IMR-90 (cell line): ENCODE data around the gene HOXC5. TPM values are rescaled to one million over a fixed set of nuclear protein-coding genes. Genes with fewer than 3 reads are reported as not detected.

Experiments
- ATAC-seq: fragments of 200-7000 bp; cut with Tn5 transposase; 2 replicates; pipeline ENCODE4 v1.9.1; 2020; ENCODE audit warnings: low read depth, mild to moderate bottlenecking, moderate library complexity
- BruUV-seq: library from RNA; stranded (reverse); fragments of 400-500 nt; replicated peaks from 2 replicates; lab custom pipeline; 2021; lab: Mats Ljungman, UMichigan
- CTCF ChIA-PET: fragments of 300-600 bp; formaldehyde crosslinking; extraction: SDS; loops from one replicate; lab custom pipeline; 2021; ENCODE audit warnings: antibody characterized with exemption; lab: Yijun Ruan, JAX
- POLR2A ChIA-PET: fragments of 300-600 bp; sonication (Branson Sonifier 250); formaldehyde crosslinking; loops from one replicate; lab custom pipeline; 2022; ENCODE audit warnings: antibody characterized with exemption; ENCODE audit not compliant: unreplicated experiment; lab: Charles Lee
- DNase-seq: peaks from one replicate; pipeline ENCODE4 v3.0.0; 2013
- H2AFZ ChIP-seq: replicated peaks from 2 replicates; pipeline ENCODE3; 2013; ENCODE audit warnings: low read length, mild to moderate bottlenecking; ENCODE audit not compliant: poor library complexity
- H2AK5ac ChIP-seq: 2 replicates; pipeline ENCODE4 v1.6.1; 2013; ENCODE audit warnings: low read depth, low read length, inconsistent platforms
- H2AK9ac ChIP-seq: replicated peaks from 2 replicates; pipeline ENCODE3; 2013; ENCODE audit warnings: mild to moderate bottlenecking, low read depth, low read length, moderate library complexity; ENCODE audit not compliant: poor library complexity
- H2BK120ac ChIP-seq: 2 replicates; pipeline ENCODE4 v1.6.1; 2013; ENCODE audit warnings: low read depth, low read length, inconsistent platforms
- H2BK15ac ChIP-seq: 3 replicates; pipeline ENCODE4 v1.6.1; 2013; ENCODE audit warnings: low read depth, low read length, inconsistent platforms
- H2BK20ac ChIP-seq: 2 replicates; pipeline ENCODE4 v1.6.1; 2013; ENCODE audit warnings: low read depth, mild to moderate bottlenecking, inconsistent platforms, low read length, moderate library complexity
- H2BK5ac ChIP-seq: 2 replicates; pipeline ENCODE4 v1.6.1; 2013; ENCODE audit warnings: mild to moderate bottlenecking, low read depth, low read length, inconsistent platforms; ENCODE audit not compliant: poor library complexity, severe bottlenecking
- H3K14ac ChIP-seq: replicated peaks from 2 replicates; pipeline ENCODE4 v1.6.1; 2013; ENCODE audit warnings: low read depth, low read length, inconsistent platforms
- H3K18ac ChIP-seq: 2 replicates; pipeline ENCODE4 v1.6.1; 2013; ENCODE audit warnings: low read depth, low read length, control low read depth
- H3K23ac ChIP-seq: 2 replicates; pipeline ENCODE4 v1.6.1; 2013; ENCODE audit warnings: low read depth, low read length, inconsistent platforms
- H3K27ac ChIP-seq: 2 replicates; pipeline ENCODE4 v1.5.1; 2013; ENCODE audit warnings: mild to moderate bottlenecking, control low read depth, low read length; ENCODE audit not compliant: insufficient read depth
- H3K27me3 ChIP-seq: 2 replicates; pipeline ENCODE4 v1.6.1; 2013; ENCODE audit warnings: low read length; ENCODE audit not compliant: control insufficient read depth, insufficient read depth
- H3K36me3 ChIP-seq: 2 replicates; pipeline ENCODE4 v1.6.1; 2013; ENCODE audit warnings: low read length, mixed read lengths; ENCODE audit not compliant: control insufficient read depth, insufficient read depth
- H3K4ac ChIP-seq: 2 replicates; pipeline ENCODE4 v1.6.1; 2013; ENCODE audit warnings: low read depth, low read length, inconsistent platforms
- H3K4me1 ChIP-seq: 2 replicates; pipeline ENCODE4 v1.6.1; 2013; ENCODE audit warnings: low read length, mixed read lengths; ENCODE audit not compliant: control insufficient read depth, insufficient read depth
- H3K4me2 ChIP-seq: 2 replicates; pipeline ENCODE4 v1.6.1; 2013; ENCODE audit warnings: low read depth, mild to moderate bottlenecking, control low read depth, low read length, moderate library complexity
- H3K4me3 ChIP-seq: 2 replicates; pipeline ENCODE4 v1.5.1; 2013; ENCODE audit warnings: low read depth, mild to moderate bottlenecking, control low read depth, low read length, moderate library complexity; ENCODE audit not compliant: insufficient read depth
- H3K56ac ChIP-seq: 2 replicates; pipeline ENCODE4 v1.6.1; 2013; ENCODE audit warnings: low read length, inconsistent platforms; ENCODE audit not compliant: insufficient read depth; ENCODE audit errors: extremely low read depth
- H3K79me1 ChIP-seq, 2 experiments: 2 replicates each; pipeline ENCODE4 v1.6.1; 2013; ENCODE audit warnings: low read length in 2 of 2, inconsistent platforms in 1 of 2, low read depth in 1 of 2
- H3K9ac ChIP-seq: 2 replicates; pipeline ENCODE4 v1.6.1; 2013; ENCODE audit warnings: low read depth, low read length, control low read depth
- H3K9me1 ChIP-seq: 2 replicates; pipeline ENCODE4 v1.6.1; 2013; ENCODE audit warnings: low read length, inconsistent platforms; ENCODE audit not compliant: insufficient read depth
- H3K9me3 ChIP-seq: 2 replicates; pipeline ENCODE4 v1.6.1; 2013; ENCODE audit warnings: low read length; ENCODE audit not compliant: control insufficient read depth, insufficient read depth
- H4K20me1 ChIP-seq: 2 replicates; pipeline ENCODE4 v1.6.1; 2013; ENCODE audit warnings: low read length, inconsistent platforms; ENCODE audit not compliant: insufficient read depth
- H4K5ac ChIP-seq: 2 replicates; pipeline ENCODE4 v1.6.1; 2013; ENCODE audit warnings: mild to moderate bottlenecking, low read depth, low read length, control low read depth
- H4K8ac ChIP-seq, 2 experiments: 2 replicates each; pipeline ENCODE4 v1.6.1; 2013; ENCODE audit warnings: low read depth in 2 of 2, low read length in 2 of 2, control low read depth in 1 of 2, inconsistent platforms in 1 of 2
- H4K91ac ChIP-seq: 2 replicates; pipeline ENCODE4 v1.6.1; 2013; ENCODE audit warnings: low read depth, low read length, inconsistent platforms; ENCODE audit not compliant: insufficient read depth
- BHLHE40 ChIP-seq: fragments of 150-350 bp; IDR thresholded peaks from 2 replicates; pipeline ENCODE4 v1.6.1; 2016; ENCODE audit warnings: mild to moderate bottlenecking, low read depth, low read length
- CEBPB ChIP-seq: IDR thresholded peaks from 2 replicates; pipeline ENCODE4 v1.6.1; 2012; ENCODE audit warnings: low read depth, low read length, improper control_type of control experiment
- CHD1 ChIP-seq: IDR thresholded peaks from 2 replicates; pipeline ENCODE4 v1.6.1; 2012; ENCODE audit warnings: low read depth, low read length, improper control_type of control experiment
- FOS ChIP-seq: fragments of 150-350 bp; IDR thresholded peaks from 2 replicates; pipeline ENCODE4 v1.6.1; 2016; ENCODE audit warnings: low read depth, low read length
- MAFK ChIP-seq: IDR thresholded peaks from 2 replicates; pipeline ENCODE4 v1.6.1; 2012; ENCODE audit warnings: low read depth, low read length, improper control_type of control experiment
- MAZ ChIP-seq: IDR thresholded peaks from 2 replicates; pipeline ENCODE4 v1.6.1; 2012; ENCODE audit warnings: low read depth, mild to moderate bottlenecking, low read length, improper control_type of control experiment, moderate library complexity, borderline replicate concordance
- MXI1 ChIP-seq: IDR thresholded peaks from 2 replicates; pipeline ENCODE4 v1.6.1; 2012; ENCODE audit warnings: low read depth, mild to moderate bottlenecking, low read length, moderate library complexity, borderline replicate concordance
- NFE2L2 ChIP-seq: fragments of 150-350 bp; IDR thresholded peaks from 2 replicates; pipeline ENCODE4 v1.6.1; 2016; ENCODE audit warnings: low read depth, mild to moderate bottlenecking, low read length
- POLR2A ChIP-seq: IDR thresholded peaks from 2 replicates; pipeline ENCODE4 v1.6.1; 2012; ENCODE audit warnings: mild to moderate bottlenecking, low read depth, low read length
- RAD21 ChIP-seq: IDR thresholded peaks from 2 replicates; pipeline ENCODE4 v1.6.1; 2012; ENCODE audit warnings: low read length, improper control_type of control experiment
- RCOR1 ChIP-seq: IDR thresholded peaks from 2 replicates; pipeline ENCODE4 v1.6.1; 2012; ENCODE audit warnings: mild to moderate bottlenecking, low read length, improper control_type of control experiment; ENCODE audit not compliant: insufficient replicate concordance
- RFX5 ChIP-seq: IDR thresholded peaks from 2 replicates; pipeline ENCODE4 v1.8.0; 2012; ENCODE audit warnings: low read depth, mild to moderate bottlenecking, low read length, moderate library complexity
- SMC3 ChIP-seq: fragments of 150-350 bp; IDR thresholded peaks from 2 replicates; pipeline ENCODE4 v1.6.1; 2016; ENCODE audit warnings: low read depth, mild to moderate bottlenecking, antibody characterized with exemption, low read length, moderate library complexity
- WGBS, 2 experiments: methylation state at CpG; one replicate each; pipeline versions ENCODE4 v1.1.5 to v1.1.7; 2013; ENCODE audit warnings: missing lambda C conversion rate in 2 of 2; ENCODE audit not compliant: insufficient read length in 1 of 2; ENCODE audit errors: extremely low coverage in 2 of 2; 5-methylcytosine and 5-hydroxymethylcytosine counted together
- dilution Hi-C: fragments of 300-500 bp; cut with HindIII; formaldehyde crosslinking; loops from one replicate; pipeline ENCODE4 v1.14.3; 2018; ENCODE audit warnings: low sequenced_read_pairs; ENCODE audit not compliant: unreplicated experiment
- in situ Hi-C: fragments of 300-500 bp; cut with MboI; formaldehyde crosslinking; loops from 3 replicates; pipeline ENCODE4 v1.14.3; 2019; ENCODE audit warnings: low sequenced_read_pairs, inconsistent platforms, mixed read lengths
- intact Hi-C: fragments of 100-400 bp; cut with micrococcal nuclease; formaldehyde crosslinking; loops from 2 replicates; pipeline ENCODE4 v1.10.0; 2022
- polyA plus RNA-seq, 3 experiments: library from polyadenylated mRNA; depleted of rRNA; stranded (reverse); fragments of >200 nt; gene quantifications; 2 replicates each; pipeline ENCODE4 v1.2.3, GENCODE V29; 2012; ENCODE audit warnings: low replicate concordance in 1 of 3
- total RNA-seq: library from RNA; depleted of rRNA; stranded (reverse); fragments of >200 nt; gene quantifications from 2 replicates; pipeline ENCODE4 v1.2.3, GENCODE V29; 2012
- TF ChIP-seq, protein P1 (sequence below): fragments of 150-350 bp; IDR thresholded peaks from 2 replicates; pipeline ENCODE4 v1.6.1; 2017; ENCODE audit warnings: mild to moderate bottlenecking, antibody characterized with exemption, low read length, low read depth
- TF ChIP-seq, protein P2 (sequence below): fragments of 150-350 bp; IDR thresholded peaks from 2 replicates; pipeline ENCODE4 v1.6.1; 2016; ENCODE audit warnings: low read depth, mild to moderate bottlenecking, low read length, moderate library complexity, borderline replicate concordance
- TF ChIP-seq, protein P3 (sequence below): conservative IDR thresholded peaks from 2 replicates; pipeline ENCODE4 v1.5.1; 2012; ENCODE audit warnings: mild to moderate bottlenecking, low read depth, low read length, improper control_type of control experiment

The HOXC5 gene
- total and polyA plus RNA-seq, 2 of the 4 experiments (the other 2 are of a cell fraction): not detected

DNA sequence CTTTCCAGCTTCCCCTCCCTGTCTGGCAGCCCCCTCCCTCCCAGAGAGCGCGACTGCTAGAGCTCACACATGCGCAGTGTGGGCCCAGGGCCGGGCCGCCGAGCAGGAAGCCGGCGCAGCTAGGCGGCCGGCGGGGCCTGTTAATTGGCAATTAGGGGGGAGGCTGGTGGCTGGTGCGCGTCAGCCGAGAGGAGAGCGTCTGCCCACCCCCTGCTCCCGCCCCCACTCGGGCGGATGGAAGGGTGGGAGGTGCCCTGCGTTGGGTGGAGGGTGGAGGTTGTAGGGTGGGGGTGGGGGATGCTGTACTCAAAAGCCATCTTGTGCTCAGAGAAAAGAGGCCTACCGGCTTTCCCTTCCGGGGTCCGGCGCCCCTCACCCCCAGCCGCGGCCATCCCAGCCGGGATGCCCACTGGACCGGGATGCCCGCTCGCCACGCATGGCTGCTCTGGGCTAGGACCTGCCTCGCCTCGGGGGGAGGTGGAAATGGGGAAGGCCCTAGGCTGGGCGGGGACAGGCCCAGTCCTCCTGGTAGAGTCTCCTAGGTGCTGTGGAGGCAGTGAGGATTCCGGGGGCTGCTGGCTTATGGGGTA, 14.9 kb upstream of the HOXC5 start:
- Histone ChIP-seq H2AK5ac (no peak overlapping the region), H3K36me3 (no peaks in the 10 kb centered on the region), H3K4me3 (peak overlapping the region; percentile 36), H2BK5ac (no peak overlapping the region), H3K14ac (no peak overlapping the region), H3K9me1 (no peaks in the 10 kb centered on the region), H4K5ac (no peak overlapping the region), H3K18ac (no peak overlapping the region), H2BK15ac (no peak overlapping the region), H3K79me1 (no peaks in the 10 kb centered on the region), H3K9ac (peak overlapping the region; percentile 7; the same call in 1 of the 2 replicates), H2BK120ac (no peak overlapping the region), H4K91ac (no peak overlapping the region), H4K20me1 (no peaks in the 10 kb centered on the region), H2AK9ac (no peak overlapping the region), H3K9me3 (peaks cover 4% of the 10 kb centered on the region), H3K56ac (no peak overlapping the region), H3K27me3 (peaks cover 85% of the 10 kb centered on the region), H3K4me1 (no peaks in the 10 kb centered on the region), H3K23ac (no peak overlapping the region), H4K8ac (no peak overlapping the region), H3K27ac (no peak overlapping the region; the same call in 1 of the 2 replicates), H2AFZ (peak overlapping the region; percentile 81), H3K4me2 (peak overlapping the region; percentile 87), H2BK20ac (no peak overlapping the region), H3K4ac (no peak overlapping the region)
- WGBS, 2 experiments: no CpG with 5 or more reads among the region's 34 CpGs
- POLR2A ChIA-PET: no interaction called here
- peak; percentile 33 for DNase-seq
- in situ Hi-C loops (no loop called here), intact Hi-C loops (no loop called here), dilution Hi-C loops (no loop called here)
- no peak for TF ChIP-seq CHD1
- TF ChIP-seq, protein P1, sequence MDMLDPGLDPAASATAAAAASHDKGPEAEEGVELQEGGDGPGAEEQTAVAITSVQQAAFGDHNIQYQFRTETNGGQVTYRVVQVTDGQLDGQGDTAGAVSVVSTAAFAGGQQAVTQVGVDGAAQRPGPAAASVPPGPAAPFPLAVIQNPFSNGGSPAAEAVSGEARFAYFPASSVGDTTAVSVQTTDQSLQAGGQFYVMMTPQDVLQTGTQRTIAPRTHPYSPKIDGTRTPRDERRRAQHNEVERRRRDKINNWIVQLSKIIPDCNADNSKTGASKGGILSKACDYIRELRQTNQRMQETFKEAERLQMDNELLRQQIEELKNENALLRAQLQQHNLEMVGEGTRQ: no peak
- TF ChIP-seq NFE2L2: no peak
- no peak for TF ChIP-seq MXI1
- no peak; the same call in 1 of the 2 replicates for TF ChIP-seq MAZ
- TF ChIP-seq RCOR1: no peak
- TF ChIP-seq MAFK: no peak
- no peak for TF ChIP-seq RFX5
- TF ChIP-seq RAD21: no peak
- TF ChIP-seq, protein P2, sequence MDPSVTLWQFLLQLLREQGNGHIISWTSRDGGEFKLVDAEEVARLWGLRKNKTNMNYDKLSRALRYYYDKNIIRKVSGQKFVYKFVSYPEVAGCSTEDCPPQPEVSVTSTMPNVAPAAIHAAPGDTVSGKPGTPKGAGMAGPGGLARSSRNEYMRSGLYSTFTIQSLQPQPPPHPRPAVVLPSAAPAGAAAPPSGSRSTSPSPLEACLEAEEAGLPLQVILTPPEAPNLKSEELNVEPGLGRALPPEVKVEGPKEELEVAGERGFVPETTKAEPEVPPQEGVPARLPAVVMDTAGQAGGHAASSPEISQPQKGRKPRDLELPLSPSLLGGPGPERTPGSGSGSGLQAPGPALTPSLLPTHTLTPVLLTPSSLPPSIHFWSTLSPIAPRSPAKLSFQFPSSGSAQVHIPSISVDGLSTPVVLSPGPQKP: no peak
- no peak for TF ChIP-seq FOS
- no peak for TF ChIP-seq SMC3
- TF ChIP-seq CEBPB: no peak
- no peak for TF ChIP-seq POLR2A
- TF ChIP-seq BHLHE40: no peak
- TF ChIP-seq, protein P3, sequence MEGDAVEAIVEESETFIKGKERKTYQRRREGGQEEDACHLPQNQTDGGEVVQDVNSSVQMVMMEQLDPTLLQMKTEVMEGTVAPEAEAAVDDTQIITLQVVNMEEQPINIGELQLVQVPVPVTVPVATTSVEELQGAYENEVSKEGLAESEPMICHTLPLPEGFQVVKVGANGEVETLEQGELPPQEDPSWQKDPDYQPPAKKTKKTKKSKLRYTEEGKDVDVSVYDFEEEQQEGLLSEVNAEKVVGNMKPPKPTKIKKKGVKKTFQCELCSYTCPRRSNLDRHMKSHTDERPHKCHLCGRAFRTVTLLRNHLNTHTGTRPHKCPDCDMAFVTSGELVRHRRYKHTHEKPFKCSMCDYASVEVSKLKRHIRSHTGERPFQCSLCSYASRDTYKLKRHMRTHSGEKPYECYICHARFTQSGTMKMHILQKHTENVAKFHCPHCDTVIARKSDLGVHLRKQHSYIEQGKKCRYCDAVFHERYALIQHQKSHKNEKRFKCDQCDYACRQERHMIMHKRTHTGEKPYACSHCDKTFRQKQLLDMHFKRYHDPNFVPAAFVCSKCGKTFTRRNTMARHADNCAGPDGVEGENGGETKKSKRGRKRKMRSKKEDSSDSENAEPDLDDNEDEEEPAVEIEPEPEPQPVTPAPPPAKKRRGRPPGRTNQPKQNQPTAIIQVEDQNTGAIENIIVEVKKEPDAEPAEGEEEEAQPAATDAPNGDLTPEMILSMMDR: no peak
- no TSS peak for BruUV-seq
- CTCF ChIA-PET: interaction anchor here (0.8 kb wide), 2 partner anchors 14 to 183 kb away, joined by 3 to 4 read pairs; no protein-coding TSS in a partner anchor
- ATAC-seq: peak; percentile 86
